Epithelial cell of prostate (primary cell): ENCODE data around the gene IFNLR1.

Source experiments
- DNase-seq: peaks from one replicate; pipeline ENCODE4 v3.0.0-alpha.2; 2011; ENCODE audit warnings: low read depth, low spot score
- H3K27ac ChIP-seq: fragments of 450-650 bp; 2 replicates; pipeline ENCODE4 v1.5.1; 2017; ENCODE audit warnings: mild to moderate bottlenecking

Gene IFNLR1

GRCh38 chr1:24154215-24154614 is 32.9 kb downstream of the IFNLR1 start:
- no peak overlapping the region for H3K27ac ChIP-seq
- no peak for DNase-seq

- peak overlapping the region; percentile 96 for H3K27ac ChIP-seq
- no peak for DNase-seq
Measured at GRCh38 chr1:24152631-24153494, 34.2 kb downstream of the IFNLR1 start.

GRCh38 chr1:24151175-24151533 is 35.9 kb downstream of the IFNLR1 start:
- peak overlapping the region; percentile 96 for H3K27ac ChIP-seq
- DNase-seq, result peak; percentile 58

DNA sequence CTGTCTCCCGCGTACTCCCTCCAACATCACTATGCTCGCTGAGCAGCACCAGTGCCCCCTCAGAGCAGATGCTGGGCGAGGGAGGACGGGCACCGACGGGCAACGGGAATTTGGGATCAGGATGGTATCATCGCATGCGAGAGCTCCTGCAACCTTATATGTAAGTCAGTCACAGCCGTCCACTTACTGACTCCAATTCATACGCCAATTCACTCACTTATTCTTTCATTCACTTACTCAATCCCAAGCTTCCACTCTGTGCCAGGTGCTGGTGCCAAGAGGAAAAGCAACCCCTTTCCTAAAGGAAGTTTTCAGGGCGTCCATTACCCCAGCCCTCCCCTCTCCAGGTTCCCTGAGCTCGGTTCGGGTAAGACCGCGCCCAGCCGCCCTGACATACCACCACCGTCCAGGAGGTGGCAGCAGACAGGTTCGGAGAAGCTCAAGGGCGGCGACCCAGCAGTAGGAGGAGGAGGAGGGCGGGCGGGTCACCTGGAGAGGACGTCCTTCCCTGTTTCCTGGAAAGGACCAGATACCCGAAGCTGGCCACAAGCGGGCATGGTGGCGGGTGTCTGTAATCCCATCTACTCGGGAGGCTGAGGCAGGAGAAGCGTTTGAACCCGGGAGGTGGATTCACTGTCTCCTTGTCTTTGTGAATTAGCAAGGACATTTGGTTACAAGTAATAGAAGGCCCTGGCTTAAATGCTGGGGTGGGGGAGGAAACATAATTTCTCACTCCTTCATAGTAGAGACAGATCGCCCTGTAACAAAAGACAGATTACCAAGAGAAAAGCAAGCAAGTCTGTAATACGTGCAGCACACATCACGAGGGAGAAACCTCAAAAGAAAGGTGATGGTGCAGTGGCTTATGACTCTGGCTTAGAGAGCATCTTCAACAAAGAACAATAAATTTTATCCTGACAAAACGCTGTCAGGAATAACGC is 36.6 kb downstream of the IFNLR1 start:
- H3K27ac ChIP-seq, result peak overlapping the region; percentile 96
- DNase-seq, result peak; percentile 62

DNA sequence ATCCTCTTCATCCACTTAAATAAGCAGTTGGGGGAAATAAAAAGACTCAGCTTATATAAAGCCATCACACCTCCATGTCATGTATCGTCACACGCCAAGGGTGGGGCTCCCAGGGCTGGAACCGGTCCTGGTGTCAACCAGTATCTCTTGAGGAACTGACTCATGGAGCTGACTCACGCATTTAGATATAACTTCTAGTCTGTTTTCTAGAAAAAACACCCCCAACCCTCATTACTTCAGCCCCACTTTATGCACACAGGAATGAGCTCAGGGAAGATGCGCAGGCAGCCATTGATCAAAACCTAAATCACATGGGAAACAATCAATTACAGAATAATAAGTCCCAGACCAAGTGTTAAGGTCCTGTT is 37.2 kb downstream of the IFNLR1 start:
- H3K27ac ChIP-seq, result peak overlapping the region; percentile 96
- peak; percentile 69 for DNase-seq

DNA sequence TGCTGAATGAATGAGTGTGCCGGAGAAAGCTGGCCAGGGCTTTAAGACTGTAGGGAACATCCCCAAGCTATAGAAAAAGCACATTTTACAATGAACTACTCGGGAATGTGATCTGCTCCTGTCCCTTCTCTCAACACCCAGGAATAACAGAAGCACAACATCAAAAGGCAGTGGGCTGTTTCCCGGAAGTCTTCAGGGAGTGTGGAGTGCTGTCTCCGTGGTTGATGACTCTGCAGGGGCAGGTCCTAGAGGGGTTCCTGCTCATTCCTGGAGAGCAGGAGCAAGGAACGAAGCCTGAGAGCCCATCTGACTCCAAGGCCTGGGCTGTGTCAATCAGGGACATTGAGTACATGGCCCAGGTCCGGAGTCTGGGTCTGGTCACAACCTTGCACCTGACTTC is 39.3 kb downstream of the IFNLR1 start:
- no peak for DNase-seq
- no peak overlapping the region for H3K27ac ChIP-seq

DNA sequence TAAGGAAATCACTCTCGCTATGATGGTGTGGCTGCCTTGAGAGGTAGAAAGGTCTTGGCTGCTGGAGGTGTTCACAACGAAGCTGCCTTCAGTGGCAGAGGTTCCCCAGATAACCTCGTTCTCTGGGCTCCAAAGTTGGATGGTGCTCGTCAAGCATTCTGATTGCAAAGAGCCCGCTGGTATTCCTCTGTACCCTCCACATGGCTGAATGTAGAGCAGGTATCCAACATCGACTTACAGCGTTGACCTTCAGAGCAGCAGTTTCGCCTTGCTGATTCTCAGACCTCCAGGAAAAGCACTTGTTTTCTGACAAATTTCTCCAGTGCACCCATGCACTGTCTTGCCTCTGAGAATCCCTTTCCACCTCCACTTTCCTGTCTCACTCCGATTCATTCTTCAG is 39.9 kb downstream of the IFNLR1 start:
- DNase-seq, result no peak
- no peak overlapping the region for H3K27ac ChIP-seq

- H3K27ac ChIP-seq, result no peak within 1 kb of the TSS
- peak; percentile 6 for DNase-seq
Measured at GRCh38 chr1:24142546-24143534, 44.2 kb downstream of the IFNLR1 start, which contains the start of gene IL22RA1. IL22RA1 (minus strand) TSS chr1:24143140; CDS start chr1:24143082, 58 bp downstream.

- DNase-seq, result no peak
- no peak overlapping the region for H3K27ac ChIP-seq
Measured at GRCh38 chr1:24141311-24141997, 45.6 kb downstream of the IFNLR1 start.

DNA sequence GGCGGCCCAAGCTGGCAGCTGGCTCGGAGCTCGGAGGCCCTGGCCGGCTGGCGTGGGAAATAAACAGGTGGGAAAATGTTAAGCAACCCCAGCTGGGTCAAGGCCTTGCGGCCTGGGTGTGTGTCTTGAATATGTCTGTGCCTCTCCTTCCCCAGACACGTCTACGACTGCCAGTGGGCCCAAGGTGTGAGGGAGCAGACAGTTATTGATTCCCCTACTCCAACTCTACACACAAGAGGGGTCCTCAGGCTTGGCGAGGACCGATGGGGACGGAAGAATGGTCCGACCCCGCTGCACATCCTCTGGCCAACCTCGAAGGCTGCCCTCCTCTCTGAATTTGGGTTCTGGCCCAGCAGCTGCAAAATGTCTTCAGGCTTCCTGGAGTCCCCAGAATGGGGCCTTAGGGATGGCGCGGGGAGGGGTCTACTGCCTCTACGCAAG is 46.3 kb downstream of the IFNLR1 start:
- H3K27ac ChIP-seq, result no peak overlapping the region
- no peak for DNase-seq

- no peak for DNase-seq
- no peak overlapping the region for H3K27ac ChIP-seq
Measured at GRCh38 chr1:24139841-24140425, 47.2 kb downstream of the IFNLR1 start.

DNA sequence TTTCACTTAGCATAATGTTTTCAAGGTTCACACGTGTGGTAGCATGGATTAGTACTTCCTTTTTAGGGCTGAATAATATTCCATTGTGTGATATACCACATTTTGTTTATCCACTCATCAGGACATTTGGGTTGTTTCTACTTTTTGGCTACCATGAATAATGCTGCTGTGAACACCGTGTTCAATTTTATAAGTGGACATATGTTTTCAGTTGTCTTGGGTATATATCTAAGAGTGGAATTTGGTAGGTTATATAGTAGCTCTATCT is 47.9 kb downstream of the IFNLR1 start:
- DNase-seq, result no peak
- no peak overlapping the region for H3K27ac ChIP-seq

- H3K27ac ChIP-seq, result no peak overlapping the region
- DNase-seq, result no peak
Measured at GRCh38 chr1:24138476-24139221, 48.4 kb downstream of the IFNLR1 start.

DNA sequence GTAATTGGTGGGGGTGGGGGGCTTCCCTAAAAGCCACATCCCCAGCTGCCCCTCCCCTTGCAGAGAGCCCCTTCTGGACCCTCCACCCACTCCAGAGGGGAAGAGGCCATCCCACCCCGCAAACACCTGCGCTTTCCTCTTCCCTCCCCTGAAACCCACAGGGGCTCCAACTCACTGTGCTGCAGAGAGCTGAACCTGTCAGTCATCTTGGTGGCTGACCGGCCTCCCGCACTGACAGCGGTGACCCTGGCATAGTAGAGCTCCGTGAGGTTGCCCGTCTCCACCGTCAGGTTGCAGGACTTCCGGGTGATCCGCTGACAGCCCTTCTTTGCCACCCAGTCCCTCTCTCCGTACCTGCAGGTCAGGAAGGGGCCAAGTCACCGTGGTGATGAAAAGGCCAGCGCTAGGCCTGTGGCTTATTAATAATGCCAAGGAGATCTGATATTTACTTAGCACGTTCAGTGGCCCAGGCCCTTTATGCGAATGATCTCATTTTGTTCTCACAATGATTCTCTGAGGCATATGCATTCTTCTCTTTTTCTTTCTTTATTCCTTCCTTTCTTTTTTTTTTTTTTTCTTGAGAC is 50.0 kb downstream of the IFNLR1 start:
- DNase-seq, result no peak
- no peak overlapping the region for H3K27ac ChIP-seq

- DNase-seq, result no peak
- no peak overlapping the region for H3K27ac ChIP-seq
Measured at GRCh38 chr1:24134376-24134775, 52.7 kb downstream of the IFNLR1 start.

DNA sequence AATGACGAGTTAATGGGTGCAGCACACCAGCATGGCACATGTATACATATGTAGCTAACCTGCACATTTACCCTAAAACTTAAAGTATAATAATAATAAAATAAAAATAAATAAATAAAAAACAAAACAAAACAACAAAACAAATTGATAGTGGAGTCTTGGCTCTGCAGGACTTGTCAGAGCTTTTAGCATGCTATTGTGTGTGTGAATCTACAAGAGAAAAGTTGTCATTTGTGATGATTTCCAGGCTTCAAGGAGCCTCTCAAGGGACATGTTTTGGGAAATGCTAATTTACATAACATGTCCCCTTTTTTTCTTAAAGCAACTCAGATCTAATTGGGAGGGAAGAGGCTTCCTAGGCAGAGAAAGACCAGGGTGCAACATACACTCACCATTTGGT is 53.3 kb downstream of the IFNLR1 start:
- no peak overlapping the region for H3K27ac ChIP-seq
- no peak for DNase-seq

- H3K27ac ChIP-seq, result no peak overlapping the region
- DNase-seq, result no peak
Measured at GRCh38 chr1:24130385-24130784, 56.7 kb downstream of the IFNLR1 start.

GRCh38 chr1:24127801-24128363 is 59.2 kb downstream of the IFNLR1 start:
- DNase-seq, result no peak
- H3K27ac ChIP-seq, result no peak overlapping the region
